Cardiac septum (tissue), 1 donor: ENCODE measurements around the gene BACE2. TPM values are rescaled to one million over a fixed set of nuclear protein-coding genes. Genes with fewer than 3 reads are reported as not detected.
"Not testable (repeated sequence)": the region's sequence is repeated elsewhere in the genome, so short reads cannot be mapped to it uniquely, and the experiment has no call there.

ENCODE experiments used
- DNase-seq: peaks from one replicate; pipeline ENCODE4 v3.0.0-alpha.2; 2020; ENCODE audit warnings: low spot score
- intact Hi-C: fragments of 100-400 bp; cut with DNase I; formaldehyde crosslinking; loops from one replicate; pipeline ENCODE4 v1.14.0; 2022
- total RNA-seq: library from RNA; stranded (reverse); fragmentation: NEBNext Ultra II Directional; extraction: Animal tissue kit (Norgen Biotek cat#: 25700); gene quantifications from one replicate; pipeline ENCODE4 v1.2.1, GENCODE V29; 2021
- donor health status: DM: no; HTN: no; CAD: no.

BACE2 gene
- total RNA-seq, 1 donor from 2014 or later, result 20.0 TPM

- intact Hi-C loops, result no loop called here
- no peak for DNase-seq
These were observed 82.6 kb downstream of the BACE2 start for GRCh38 chr21:41250519-41250918.

GRCh38 chr21:41251961-41252642 is 84.1 kb downstream of the BACE2 start:
- intact Hi-C loops, result no loop called here
- DNase-seq, result no peak

- DNase-seq, result no peak
- intact Hi-C loops, result no loop called here
These were observed 86.2 kb downstream of the BACE2 start for GRCh38 chr21:41254090-41254700.

DNA sequence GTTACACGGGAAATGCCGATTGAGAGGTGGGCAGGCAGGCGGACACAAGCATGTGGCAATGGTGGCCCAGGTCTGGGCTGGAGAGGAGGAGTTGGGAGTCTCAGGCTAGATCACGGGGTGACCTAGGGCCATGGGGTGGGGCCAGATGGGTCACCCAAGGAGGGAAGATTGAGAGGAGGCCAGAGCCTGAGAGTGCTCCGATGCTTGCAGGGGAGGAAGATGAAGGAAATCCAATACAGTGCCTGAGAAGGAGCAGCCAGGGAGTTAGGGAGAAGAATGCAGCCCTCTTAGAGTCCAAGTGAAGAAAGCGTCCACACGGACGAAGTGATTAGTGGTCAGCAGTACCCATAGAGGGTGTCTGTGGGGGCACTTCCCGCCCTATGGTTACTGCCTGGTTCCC is 87.2 kb downstream of the BACE2 start:
- intact Hi-C loops, result no loop called here
- no peak for DNase-seq

DNA sequence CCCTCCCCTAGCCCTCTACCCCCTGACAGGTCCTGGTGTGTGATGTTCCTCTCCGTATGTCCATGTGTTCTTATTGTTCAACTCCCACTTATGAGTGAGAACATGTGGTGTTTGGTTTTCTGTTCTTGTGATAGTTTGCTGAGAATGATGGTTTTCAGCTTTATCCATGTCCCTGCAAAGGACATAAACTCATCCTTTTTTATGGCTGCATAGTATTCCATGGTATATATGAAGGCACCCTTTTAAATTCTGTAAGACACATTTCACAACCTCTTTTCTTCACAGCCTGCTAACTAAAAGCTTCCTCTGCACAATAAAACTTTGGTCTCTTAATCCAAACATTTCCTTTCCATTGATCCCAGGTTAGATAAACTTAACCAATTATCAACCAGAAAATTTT is 88.3 kb downstream of the BACE2 start:
- DNase-seq, intact Hi-C loops: not testable (repeated sequence)

- intact Hi-C loops, result no loop called here
- no peak for DNase-seq
These were observed 89.1 kb downstream of the BACE2 start for GRCh38 chr21:41256771-41257702.

DNA sequence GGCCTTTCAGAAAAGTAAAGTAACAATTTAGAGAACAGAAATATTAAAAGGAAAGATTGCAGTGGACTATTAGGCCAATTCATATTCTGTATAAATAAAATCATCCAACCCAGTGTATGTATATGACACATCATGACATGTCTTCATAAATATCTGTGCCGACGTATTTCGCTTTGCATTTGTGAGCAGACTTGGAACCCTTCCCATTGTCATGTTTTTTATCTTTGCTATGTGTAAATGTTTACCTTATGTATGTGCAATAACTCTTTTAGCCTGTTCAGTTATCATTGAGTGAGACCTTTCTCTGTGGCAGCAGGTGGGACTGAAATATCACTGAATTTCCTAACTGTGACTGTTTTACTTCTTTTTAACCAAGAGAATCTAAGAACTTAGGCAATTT is 90.7 kb downstream of the BACE2 start:
- intact Hi-C loops, result no loop called here
- DNase-seq, result no peak

DNA sequence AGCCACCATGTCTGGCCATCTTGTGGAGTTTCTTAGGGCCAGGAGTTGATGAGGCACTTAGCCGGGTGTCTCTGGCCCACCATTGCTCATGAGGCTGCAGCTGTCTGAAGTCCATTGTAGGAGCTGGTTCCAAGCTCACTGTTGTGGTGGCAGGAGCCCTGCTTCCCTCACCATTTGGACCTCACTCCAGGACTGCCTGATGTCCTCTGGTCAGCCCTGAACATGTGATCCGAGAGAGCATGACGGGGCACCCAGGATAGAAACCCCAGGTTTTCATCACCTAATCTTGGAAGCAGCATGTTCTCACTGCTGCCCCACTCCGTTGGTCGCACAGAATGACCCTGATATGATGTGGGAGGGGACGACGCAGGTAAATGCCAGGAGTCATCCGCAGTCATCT is 92.5 kb downstream of the BACE2 start:
- intact Hi-C loops, result no loop called here
- DNase-seq, result no peak

DNA sequence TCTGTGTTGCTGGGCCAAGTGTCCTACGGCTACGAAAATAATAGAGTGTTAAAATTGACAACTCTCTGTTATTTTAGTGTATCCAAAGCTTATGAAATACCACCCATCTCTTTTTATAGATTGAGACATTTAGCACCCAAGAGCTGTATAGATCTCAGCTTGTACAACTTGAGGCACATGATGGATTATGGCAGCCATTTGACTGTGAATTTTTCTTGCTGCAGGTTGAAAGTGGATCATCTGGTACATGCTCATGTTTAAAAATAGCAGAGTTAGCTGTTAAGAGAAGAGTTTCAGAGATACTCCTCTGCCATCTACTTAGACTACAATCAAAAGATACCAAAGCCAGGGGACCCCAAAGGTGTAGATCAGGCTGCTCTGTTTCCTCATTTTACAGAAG is 99.4 kb downstream of the BACE2 start:
- no peak for DNase-seq
- intact Hi-C loops, result no loop called here

GRCh38 chr21:41269535-41269934 is 101.6 kb downstream of the BACE2 start:
- no peak for DNase-seq
- intact Hi-C loops, result no loop called here

GRCh38 chr21:41277196-41277595 is 109.2 kb downstream of the BACE2 start:
- no peak for DNase-seq
- intact Hi-C loops, result no loop called here

- intact Hi-C loops, result no loop called here
- DNase-seq, result no peak
These were observed 109.9 kb downstream of the BACE2 start for GRCh38 chr21:41277846-41278245.

GRCh38 chr21:41280115-41280919 is 112.4 kb downstream of the BACE2 start:
- DNase-seq, result no peak
- intact Hi-C loops, result loop anchor here (5.0 kb wide), 1 partner anchor 82 kb away; the partner anchor contains the start of gene MX2

DNA sequence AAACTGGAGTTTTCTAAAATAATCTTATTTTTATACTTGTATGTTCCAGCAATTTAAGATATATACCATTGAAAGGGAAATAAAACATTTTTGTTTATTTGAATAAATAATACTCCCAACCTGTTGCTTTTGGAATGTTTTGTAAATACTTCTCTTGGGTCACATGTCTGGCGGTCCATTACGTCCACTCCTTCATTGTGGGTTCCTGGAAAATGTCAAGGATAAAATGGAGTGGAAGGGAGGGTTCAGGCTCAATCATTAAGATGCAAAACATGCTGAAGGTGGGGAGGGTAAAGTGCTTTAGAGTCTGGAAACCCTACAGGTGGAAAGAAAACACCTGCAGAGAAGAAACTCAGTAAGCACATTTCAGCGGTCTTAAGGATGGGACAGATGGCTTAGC is 114.5 kb downstream of the BACE2 start:
- intact Hi-C loops, result loop anchor here (5.0 kb wide), 1 partner anchor 80 kb away; the partner anchor contains the start of gene MX2

DNA sequence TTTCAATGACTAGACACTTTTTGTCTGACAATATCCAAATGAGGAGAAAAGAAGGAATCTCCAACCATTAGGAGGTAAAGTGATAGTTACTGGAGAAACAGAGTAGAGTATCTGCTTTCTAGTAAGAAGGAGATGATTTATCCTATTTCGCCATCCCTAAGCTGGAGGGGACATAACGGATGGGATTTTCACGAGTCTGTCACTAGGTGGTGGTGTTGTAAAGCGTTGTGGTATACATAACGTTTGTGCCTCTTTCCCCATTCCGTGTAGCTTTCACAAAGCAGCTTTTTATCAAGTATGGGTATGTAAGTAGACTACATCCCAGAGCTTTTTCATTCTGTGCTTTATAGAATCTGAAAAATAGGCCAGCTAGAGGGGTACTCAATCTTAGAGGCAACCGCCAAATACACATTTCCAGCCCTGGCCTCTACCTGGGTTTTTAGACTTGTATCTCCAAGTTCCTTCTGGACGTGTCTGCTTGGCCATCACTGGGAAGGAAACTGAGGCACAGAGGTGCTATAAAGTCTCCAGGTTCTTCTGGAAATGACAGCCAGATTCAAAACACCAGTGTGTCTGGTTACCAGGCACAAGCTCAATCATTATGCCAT is 115.4 kb downstream of the BACE2 start:
- DNase-seq, result no peak

More for the DNA sequence above, 114.5 kb downstream of the BACE2 start:
- no peak for DNase-seq

DNA sequence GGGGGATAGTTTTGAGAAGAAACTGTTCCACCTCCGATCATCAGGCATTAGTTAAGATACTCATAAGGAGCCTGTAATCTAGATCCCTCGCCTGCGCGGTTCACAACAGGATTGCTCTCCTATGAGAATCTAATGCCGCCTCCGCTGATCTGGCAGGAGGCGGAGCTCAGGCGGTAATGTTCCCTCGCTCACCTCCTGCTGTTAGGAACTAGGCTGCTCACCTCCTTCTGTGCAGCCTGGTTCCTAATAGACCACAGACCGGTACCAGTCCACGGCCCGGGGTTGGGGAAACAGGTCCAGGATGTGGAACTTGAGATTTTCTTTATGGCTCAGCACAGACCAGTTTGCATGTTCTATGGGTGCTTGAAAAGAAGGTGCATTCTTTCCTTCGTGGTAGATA is 121.5 kb downstream of the BACE2 start:
- no peak for DNase-seq
- intact Hi-C loops, result no loop called here

More for the DNA sequence above, 115.4 kb downstream of the BACE2 start:
- intact Hi-C loops, result loop anchor here (5.0 kb wide), 1 partner anchor 79 kb away; the partner anchor contains the start of gene MX2

- intact Hi-C loops, result no loop called here
- no peak for DNase-seq
These were observed 122.3 kb downstream of the BACE2 start for GRCh38 chr21:41290106-41290799.

DNA sequence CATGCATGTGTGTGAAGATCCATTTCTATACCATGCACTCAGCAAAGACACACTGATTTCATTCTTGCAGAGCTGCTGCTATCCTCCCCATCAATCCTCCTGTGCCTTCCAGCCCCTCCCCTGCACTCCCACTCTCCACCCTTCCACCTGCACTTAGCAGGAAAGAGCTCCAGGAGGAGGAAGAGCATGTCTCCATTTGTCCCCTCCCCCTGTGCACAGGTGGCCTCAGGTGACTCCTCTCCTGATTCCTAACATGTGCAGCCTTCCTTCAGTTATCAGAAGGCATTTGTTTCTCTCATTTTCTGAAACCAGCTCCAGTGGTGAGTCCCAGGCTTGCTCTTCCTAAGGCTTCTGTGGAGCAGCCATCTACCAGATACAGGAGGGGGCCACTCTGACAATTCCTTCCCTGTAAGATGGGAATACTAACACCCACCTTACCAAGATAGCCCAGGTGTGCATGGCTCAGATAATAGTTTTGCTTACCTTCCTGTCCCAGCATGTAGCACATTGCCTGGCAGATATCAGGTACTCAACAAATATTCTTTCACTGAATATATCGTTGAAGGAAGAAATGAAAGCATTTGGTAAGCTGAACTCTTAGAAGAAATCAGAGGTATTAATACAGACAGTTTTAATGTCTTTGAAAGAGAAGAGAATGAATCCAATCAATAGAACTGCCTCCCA is 126.7 kb downstream of the BACE2 start:
- intact Hi-C loops, result no loop called here
- no peak for DNase-seq
